ENCODE data around the gene KDM6B.
A peak's percentile ranks its signal among the peaks of the same experiment; 100 is the strongest.

Gene KDM6B

GRCh38 chr17:7835814-7836595 is 2.0 kb downstream of the KDM6B start:
- DNase-seq (ENCODE audit: low read depth) = peak; percentile 49
- H3K4me3 ChIP-seq (ENCODE audit: control insufficient read depth, low read depth, low read length) = peak overlapping the region; percentile 71
- TF ChIP-seq CTCF (conservative IDR thresholded peaks at IDR 0.05; ENCODE audit: control insufficient read depth, insufficient read depth, low read depth, low read length) = no peak

- peak overlapping the region; percentile 71 for H3K4me3 ChIP-seq (ENCODE audit: control insufficient read depth, low read depth, low read length)
- no peak for TF ChIP-seq CTCF (conservative IDR thresholded peaks at IDR 0.05; ENCODE audit: control insufficient read depth, insufficient read depth, low read depth, low read length)
- peak; percentile 97 for DNase-seq (ENCODE audit: low read depth)
Measured at GRCh38 chr17:7836596-7837407, 2.8 kb downstream of the KDM6B start.

- peak overlapping the region; percentile 32 for H3K4me3 ChIP-seq (ENCODE audit: control insufficient read depth, low read depth, low read length)
- no peak for TF ChIP-seq CTCF (conservative IDR thresholded peaks at IDR 0.05; ENCODE audit: control insufficient read depth, insufficient read depth, low read depth, low read length)
- no peak for DNase-seq (ENCODE audit: low read depth)
Measured at GRCh38 chr17:7837408-7838088, 3.5 kb downstream of the KDM6B start.

GRCh38 chr17:7838090-7839075 is 4.4 kb downstream of the KDM6B start:
- H3K4me3 ChIP-seq (ENCODE audit: control insufficient read depth, low read depth, low read length) = peak overlapping the region; percentile 19
- TF ChIP-seq CTCF (conservative IDR thresholded peaks at IDR 0.05; ENCODE audit: control insufficient read depth, insufficient read depth, low read depth, low read length) = no peak
- peak; percentile 48 for DNase-seq (ENCODE audit: low read depth)

GRCh38 chr17:7839190-7839875 is 5.3 kb downstream of the KDM6B start:
- TF ChIP-seq CTCF (conservative IDR thresholded peaks at IDR 0.05; ENCODE audit: control insufficient read depth, insufficient read depth, low read depth, low read length) = no peak
- no peak for DNase-seq (ENCODE audit: low read depth)

More at GRCh38 chr17:7839190-7839875, 5.3 kb downstream of the KDM6B start:
- H3K4me3 ChIP-seq (ENCODE audit: control insufficient read depth, low read depth, low read length) = no peak overlapping the region

Measured in fibroblast of mammary gland (primary cell).